Measurements from ENCODE around the gene SDE2. TPM values are rescaled to one million over a fixed set of nuclear protein-coding genes. Genes with fewer than 3 reads are reported as not detected.

Gene SDE2
- total and polyA plus RNA-seq, 8 donors: 4.0 to 40.2 (median 8.2) TPM

- Histone ChIP-seq H3K27ac (peak overlapping the region in 1 of 5 donors; percentile 26), H3K27me3 (no peaks in the 10 kb centered on the region), H3K9me3 (no peaks in the 10 kb centered on the region), H3K4me3 (no peak overlapping the region), H3K36me3 (peaks cover 49 to 97% (median 94%) of the 10 kb centered on the region in 4 donors), H3K4me1 (peaks cover 0 to 33% (median 21%) of the 10 kb centered on the region in 4 donors)
- intact Hi-C loops (cut with DNase I; ENCODE audit: low total_unique reads): no loop called here
- TF ChIP-seq POLR2A (IDR thresholded peaks at IDR 0.05) (no peak), CTCF (IDR thresholded peaks at IDR 0.05) (no peak), EP300 (IDR thresholded peaks at IDR 0.05) (no peak), POLR2AphosphoS5 (IDR thresholded peaks at IDR 0.05) (no peak)
- DNase-seq: no peak
- 71 to 81% (median 77%) methylated on average over 5 of the region's 5 CpGs for WGBS, 5 donors
These were observed 8.3 kb downstream of the SDE2 start for GRCh38 chr1:225990705-225991464.

GRCh38 chr1:225987491-225988316, 11.4 kb downstream of the SDE2 start:
- H3K27ac ChIP-seq: no peak overlapping the region
- intact Hi-C loops (cut with DNase I; ENCODE audit: low total_unique reads): no loop called here
- H3K4me1 ChIP-seq: peaks cover 0 to 9% (median 8%) of the 10 kb centered on the region in 4 donors
- peaks cover 57 to 100% (median 99%) of the 10 kb centered on the region in 4 donors for H3K36me3 ChIP-seq
- WGBS, 5 donors: 73 to 82% (median 75%) methylated on average over 7 of the region's 7 CpGs
- H3K27me3 ChIP-seq: no peaks in the 10 kb centered on the region
- TF ChIP-seq CTCF (IDR thresholded peaks at IDR 0.05) (peak in 5 of 7 experiments; percentile 48 to 79 (median 61)), POLR2AphosphoS5 (IDR thresholded peaks at IDR 0.05) (no peak)
- DNase-seq: peak in 1 of 2 donors; percentile 67
- H3K4me3 ChIP-seq: no peak overlapping the region
- H3K9me3 ChIP-seq: no peaks in the 10 kb centered on the region

GRCh38 chr1:225981714-225982113, 17.4 kb downstream of the SDE2 start:
- Histone ChIP-seq H3K27me3 (no peaks in the 10 kb centered on the region), H3K4me3 (no peak overlapping the region), H3K9me3 (peaks cover 0 to 5% (median 2%) of the 10 kb centered on the region in 4 donors), H3K36me3 (peaks cover 39 to 96% (median 89%) of the 10 kb centered on the region in 4 donors), H3K27ac (no peak overlapping the region), H3K4me1 (no peaks in the 10 kb centered on the region)
- intact Hi-C loops (cut with DNase I; ENCODE audit: low total_unique reads): no loop called here
- TF ChIP-seq CTCF (IDR thresholded peaks at IDR 0.05): no peak
- no peak for TF ChIP-seq EP300 (IDR thresholded peaks at IDR 0.05)
- no peak for TF ChIP-seq POLR2A (IDR thresholded peaks at IDR 0.05)
- no peak for TF ChIP-seq POLR2AphosphoS5 (IDR thresholded peaks at IDR 0.05)
- 97 to 99% (median 98%) methylated on average over 3 of the region's 3 CpGs for WGBS, 5 donors
- no peak for DNase-seq

- TF ChIP-seq EP300 (IDR thresholded peaks at IDR 0.05) (no peak), POLR2AphosphoS5 (IDR thresholded peaks at IDR 0.05) (no peak), POLR2A (IDR thresholded peaks at IDR 0.05) (no peak), CTCF (IDR thresholded peaks at IDR 0.05) (no peak)
- no peak overlapping the region for H3K4me3 ChIP-seq
These were observed 18.9 kb downstream of the SDE2 start for GRCh38 chr1:225980005-225980836.

More at GRCh38 chr1:225980005-225980836, 18.9 kb downstream of the SDE2 start:
- Histone ChIP-seq H3K27ac (peak overlapping the region in 1 of 5 donors; percentile 12), H3K9me3 (peaks cover 0 to 5% (median 2%) of the 10 kb centered on the region in 4 donors), H3K27me3 (no peaks in the 10 kb centered on the region), H3K4me1 (peaks cover 0 to 6% (median 2%) of the 10 kb centered on the region in 4 donors), H3K36me3 (peaks cover 34 to 81% (median 74%) of the 10 kb centered on the region in 4 donors)
- WGBS, 5 donors: 39 to 62% (median 57%) methylated on average over 5 of the region's 5 CpGs
- peak in 1 of 2 donors; percentile 54 for DNase-seq
- intact Hi-C loops (cut with DNase I; ENCODE audit: low total_unique reads): no loop called here
